GM23248 (cell line): Measurements from ENCODE around the gene GLYR1. TPM values are rescaled to one million over a fixed set of nuclear protein-coding genes. Genes with fewer than 3 reads are reported as not detected.

Experiments
- DNase-seq: peaks from one replicate; pipeline ENCODE4 v3.0.0-alpha.2; 2015
- H2AFZ ChIP-seq: fragments of 200-600 bp; sonication (generic); 2 replicates; pipeline ENCODE4 v1.6.1; 2016; ENCODE audit warnings: antibody characterized with exemption
- H3F3A ChIP-seq: fragments of 200-600 bp; sonication (generic); 2 replicates; pipeline ENCODE4 v1.6.1; 2016; ENCODE audit warnings: mild to moderate bottlenecking, antibody characterized with exemption, mixed run types; ENCODE audit not compliant: insufficient read depth
- H3K27ac ChIP-seq: fragments of 200-600 bp; sonication (generic); 2 replicates; pipeline ENCODE4 v1.5.1; 2016; ENCODE audit warnings: mild to moderate bottlenecking
- H3K27me3 ChIP-seq: fragments of 200-600 bp; sonication (generic); replicated peaks from 2 replicates; pipeline ENCODE4 v1.6.1; 2016; ENCODE audit warnings: mild to moderate bottlenecking; ENCODE audit not compliant: insufficient read depth
- H3K36me3 ChIP-seq: fragments of 200-600 bp; sonication (generic); 2 replicates; pipeline ENCODE4 v1.6.1; 2016; ENCODE audit warnings: low read depth, mild to moderate bottlenecking
- H3K4me1 ChIP-seq: fragments of 200-600 bp; sonication (generic); 2 replicates; pipeline ENCODE4 v1.6.1; 2016; ENCODE audit warnings: mild to moderate bottlenecking; ENCODE audit not compliant: insufficient read depth
- H3K4me2 ChIP-seq: fragments of 200-600 bp; sonication (generic); one replicate; pipeline ENCODE4 v1.6.1; 2016; ENCODE audit warnings: mild to moderate bottlenecking; ENCODE audit not compliant: unreplicated experiment
- H3K4me3 ChIP-seq: fragments of 200-600 bp; sonication (generic); 2 replicates; pipeline ENCODE4 v1.5.1; 2016; ENCODE audit warnings: mild to moderate bottlenecking
- H3K79me2 ChIP-seq: fragments of 200-600 bp; sonication (generic); 2 replicates; pipeline ENCODE4 v1.6.1; 2016; ENCODE audit warnings: mild to moderate bottlenecking; ENCODE audit not compliant: insufficient read depth
- H3K9ac ChIP-seq: fragments of 200-600 bp; sonication (generic); 2 replicates; pipeline ENCODE4 v1.6.1; 2016; ENCODE audit warnings: mild to moderate bottlenecking
- H3K9me2 ChIP-seq: fragments of 200-600 bp; sonication (generic); 2 replicates; pipeline ENCODE4 v1.6.1; 2016; ENCODE audit warnings: mixed run types, mild to moderate bottlenecking, moderate library complexity; ENCODE audit not compliant: insufficient read depth
- H3K9me3 ChIP-seq: fragments of 200-600 bp; sonication (generic); one replicate; pipeline ENCODE4 v1.6.1; 2017; ENCODE audit warnings: low read depth
- H4K20me1 ChIP-seq: fragments of 200-600 bp; sonication (generic); 2 replicates; pipeline ENCODE4 v1.6.0; 2016; ENCODE audit not compliant: insufficient read depth
- EZH2 ChIP-seq: fragments of 200-600 bp; sonication (generic); IDR thresholded peaks from 2 replicates; pipeline ENCODE4 v1.6.1; 2018; ENCODE audit warnings: antibody characterized with exemption, mild to moderate bottlenecking; ENCODE audit not compliant: insufficient read depth, poor library complexity, severe bottlenecking
- EZH2phosphoT487 ChIP-seq: fragments of 200-600 bp; sonication (generic); IDR thresholded peaks from 2 replicates; pipeline ENCODE4 v1.6.1; 2018; ENCODE audit warnings: antibody characterized with exemption, moderate library complexity, mild to moderate bottlenecking, low read depth; ENCODE audit not compliant: insufficient read depth
- WGBS, 2 experiments: methylation state at CpG; one replicate each; pipeline ENCODE4 v1.1.6; 2015 to 2017; ENCODE audit warnings: low lambda C conversion rate in 2 of 2, low coverage in 1 of 2; ENCODE audit errors: missing lambda C conversion rate in 2 of 2; 5-methylcytosine and 5-hydroxymethylcytosine counted together
- in situ Hi-C: fragments of 300-500 bp; cut with MboI; formaldehyde crosslinking; loops from 2 replicates; pipeline ENCODE4 v1.15.0; 2020
- polyA plus RNA-seq: library from polyadenylated mRNA; unstranded; fragments of >200 nt; fragmentation: Nextera tagmentation; extraction: Ambion mirVana; gene quantifications from 2 replicates; pipeline ENCODE4 v1.2.1, GENCODE V29; 2016
- total RNA-seq: library from RNA; depleted of rRNA; stranded (reverse); fragments of >200 nt; shearing (Covaris generic); gene quantifications from 2 replicates; pipeline ENCODE4 v1.2.3, GENCODE V29; 2014

Gene GLYR1
- total and polyA plus RNA-seq, 2 experiments from 2014 or later, result 31.2 to 39.9 TPM

DNA sequence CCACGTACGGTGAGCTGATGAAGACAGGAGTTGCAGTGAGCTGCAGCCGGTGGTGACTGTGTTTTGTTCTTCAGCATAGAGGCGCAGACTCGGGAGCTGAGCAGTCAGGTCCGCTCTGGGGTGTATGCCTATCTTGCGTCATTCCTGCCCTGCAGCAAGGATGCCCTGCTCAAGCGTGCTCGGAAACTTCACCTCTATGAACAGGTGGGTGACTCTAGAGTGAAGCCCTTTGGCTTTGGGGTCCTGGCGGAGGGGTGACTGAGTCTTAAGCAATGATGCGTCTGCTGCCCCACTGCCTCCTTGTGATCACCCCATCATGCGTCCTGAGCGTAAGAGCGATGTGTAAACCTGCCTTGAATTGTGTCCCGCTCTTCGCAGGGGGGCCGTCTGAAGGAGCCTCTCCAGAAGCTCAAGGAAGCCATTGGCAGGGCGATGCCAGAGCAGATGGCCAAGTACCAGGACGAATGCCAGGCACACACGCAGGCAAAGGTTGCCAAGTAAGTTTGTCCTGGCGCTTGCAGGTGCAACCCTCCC, 23.1 kb upstream of the GLYR1 start:
- no peak overlapping the region for H3K4me2 ChIP-seq
- H3K4me3 ChIP-seq, result no peak overlapping the region
- no peaks in the 10 kb centered on the region for H3K9me2 ChIP-seq
- WGBS, 2 experiments, result 96 to 97% methylated on average over 21 of the region's 21 CpGs
- TF ChIP-seq EZH2, result no peak
- TF ChIP-seq EZH2phosphoT487, result no peak
- no peaks in the 10 kb centered on the region for H3K4me1 ChIP-seq
- no peak for DNase-seq
- no peak overlapping the region for H3K27ac ChIP-seq
- in situ Hi-C loops, result no loop called here
- H4K20me1 ChIP-seq, result no peaks in the 10 kb centered on the region
- no peaks in the 10 kb centered on the region for H3F3A ChIP-seq
- no peak overlapping the region for H2AFZ ChIP-seq
- peaks cover 10% of the 10 kb centered on the region; the same call in 1 of the 2 replicates for H3K36me3 ChIP-seq
- no peaks in the 10 kb centered on the region for H3K27me3 ChIP-seq
- H3K79me2 ChIP-seq, result peaks cover 47% of the 10 kb centered on the region
- no peak overlapping the region for H3K9ac ChIP-seq
- H3K9me3 ChIP-seq, result no peaks in the 10 kb centered on the region

DNA sequence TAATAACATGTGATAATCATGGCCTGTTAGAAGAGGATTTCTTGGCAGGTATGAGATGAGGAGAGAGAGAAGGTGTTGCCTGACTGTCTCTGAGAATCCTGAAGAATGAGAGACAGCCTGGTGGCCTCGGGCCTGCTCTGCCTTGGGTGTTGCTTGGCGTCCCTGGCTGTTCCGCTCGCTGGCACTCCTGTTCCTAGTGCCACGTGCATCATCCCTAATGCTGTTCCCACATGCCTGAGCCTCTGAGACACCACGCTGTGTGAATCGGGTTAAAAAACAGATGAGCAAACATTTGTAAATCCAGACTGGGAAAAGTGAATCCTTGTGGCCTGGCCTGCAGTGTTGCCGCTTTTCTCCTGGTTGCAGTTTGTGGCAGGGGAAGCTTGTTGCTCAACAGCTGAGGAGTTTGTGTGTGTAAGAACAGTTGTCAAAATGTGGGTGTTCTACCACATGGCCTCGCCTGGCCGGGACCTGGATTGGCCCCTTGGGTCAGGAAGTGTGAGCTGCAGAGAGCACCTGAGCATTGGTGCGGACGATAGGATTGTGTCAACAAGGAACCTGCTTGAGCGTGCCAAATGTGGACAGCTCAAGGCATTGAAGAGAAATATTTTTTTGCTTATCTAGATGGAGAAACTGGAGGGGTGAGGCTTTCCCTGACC, 22.2 kb upstream of the GLYR1 start:
- Histone ChIP-seq H2AFZ (no peak overlapping the region), H3K79me2 (peaks cover 56% of the 10 kb centered on the region), H3K4me3 (no peak overlapping the region), H3K27me3 (no peaks in the 10 kb centered on the region), H3K4me2 (no peak overlapping the region), H4K20me1 (no peaks in the 10 kb centered on the region; the same call in 1 of the 2 replicates), H3K27ac (no peak overlapping the region), H3K9ac (no peak overlapping the region), H3K9me2 (no peaks in the 10 kb centered on the region), H3K4me1 (no peaks in the 10 kb centered on the region), H3F3A (no peaks in the 10 kb centered on the region), H3K9me3 (no peaks in the 10 kb centered on the region), H3K36me3 (peaks cover 10% of the 10 kb centered on the region; the same call in 1 of the 2 replicates)
- 72 to 74% methylated on average over 13 of the region's 13 CpGs for WGBS, 2 experiments
- DNase-seq, result no peak
- in situ Hi-C loops, result no loop called here
- TF ChIP-seq EZH2 (no peak), EZH2phosphoT487 (no peak)

DNA sequence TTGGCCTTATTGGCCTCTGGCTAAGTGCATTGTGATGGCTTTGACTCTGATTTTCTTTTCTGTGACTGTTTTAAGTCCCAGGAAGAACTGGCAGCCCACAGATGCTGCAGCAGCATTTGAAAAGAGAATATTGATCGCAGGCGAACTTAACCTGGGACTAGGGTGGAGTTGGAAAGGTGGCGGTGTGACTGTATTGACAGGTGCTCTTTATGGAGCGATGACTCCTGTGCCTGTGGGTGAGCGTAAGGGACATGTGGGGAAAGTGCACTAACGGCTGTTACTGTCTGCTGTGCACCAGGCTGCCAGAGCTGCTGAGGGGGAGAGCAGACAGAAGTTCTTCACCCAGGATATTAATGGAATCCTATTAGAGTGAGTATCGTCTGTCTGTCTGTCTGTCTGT, 21.4 kb upstream of the GLYR1 start:
- H3K9me2 ChIP-seq, result no peaks in the 10 kb centered on the region
- H3K36me3 ChIP-seq, result peaks cover 10% of the 10 kb centered on the region; the same call in 1 of the 2 replicates
- no peak overlapping the region for H3K4me3 ChIP-seq
- H3F3A ChIP-seq, result no peaks in the 10 kb centered on the region
- no peaks in the 10 kb centered on the region for H3K9me3 ChIP-seq
- WGBS, 2 experiments, result 88 to 93% methylated on average over 7 of the region's 7 CpGs
- H2AFZ ChIP-seq, result no peak overlapping the region
- no peak for DNase-seq
- no peak overlapping the region for H3K4me2 ChIP-seq
- H3K9ac ChIP-seq, result no peak overlapping the region
- H3K27me3 ChIP-seq, result no peaks in the 10 kb centered on the region
- H3K4me1 ChIP-seq, result no peaks in the 10 kb centered on the region
- no peak overlapping the region for H3K27ac ChIP-seq
- in situ Hi-C loops, result no loop called here
- H3K79me2 ChIP-seq, result peaks cover 63% of the 10 kb centered on the region
- H4K20me1 ChIP-seq, result no peaks in the 10 kb centered on the region; the same call in 1 of the 2 replicates
- TF ChIP-seq EZH2phosphoT487 (no peak), EZH2 (no peak)

DNA sequence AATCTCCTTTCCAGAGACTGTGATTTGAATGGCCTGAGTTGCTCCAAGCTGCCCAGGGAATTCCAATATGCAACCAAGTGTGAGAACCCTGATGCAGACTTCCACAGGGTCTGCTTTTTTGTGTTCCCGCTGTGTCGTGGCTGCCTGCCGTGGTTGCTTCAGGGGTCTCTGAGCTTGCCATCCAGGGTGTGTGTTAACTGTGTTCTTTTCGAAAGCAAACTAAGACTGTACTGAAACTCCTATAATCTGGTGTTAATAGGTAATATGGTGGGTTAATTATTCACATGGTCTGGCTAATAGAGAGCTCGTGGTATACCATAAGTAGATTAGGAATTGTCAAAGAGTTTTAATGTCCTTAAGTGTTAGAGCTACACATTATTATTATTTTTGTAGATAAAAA, 20.9 kb upstream of the GLYR1 start:
- H2AFZ ChIP-seq, result no peak overlapping the region
- no peak for DNase-seq
- H3K9me3 ChIP-seq, result no peaks in the 10 kb centered on the region
- no peaks in the 10 kb centered on the region for H3K9me2 ChIP-seq
- in situ Hi-C loops, result no loop called here
- TF ChIP-seq EZH2phosphoT487 (no peak), EZH2 (no peak)
- H3K9ac ChIP-seq, result no peak overlapping the region
- no peaks in the 10 kb centered on the region for H3K27me3 ChIP-seq
- peaks cover 68% of the 10 kb centered on the region for H3K79me2 ChIP-seq
- H3K4me2 ChIP-seq, result no peak overlapping the region
- 0 out of 2 replicates have a peak, but pooled peaks cover 12% of the 10 kb centered on the region for H3K36me3 ChIP-seq
- 98 to 100% methylated on average over 5 of the region's 5 CpGs for WGBS, 2 experiments
- no peaks in the 10 kb centered on the region for H3F3A ChIP-seq
- no peak overlapping the region for H3K27ac ChIP-seq
- no peaks in the 10 kb centered on the region; the same call in 1 of the 2 replicates for H4K20me1 ChIP-seq
- no peaks in the 10 kb centered on the region for H3K4me1 ChIP-seq
- no peak overlapping the region for H3K4me3 ChIP-seq
